HepG2 (cell line): ENCODE measurements around the gene OGFR. TPM values are rescaled to one million over a fixed set of nuclear protein-coding genes. Genes with fewer than 3 reads are reported as not detected.

Experiments
- IRX3 ChIP-seq: sonication (generic); formaldehyde crosslinking; IDR thresholded peaks from 2 replicates; pipeline ENCODE4 v1.8.1; 2023; ENCODE audit warnings: mild to moderate bottlenecking, low read depth, missing genetic modification reagents, borderline replicate concordance
- KLF12 ChIP-seq: sonication (generic); formaldehyde crosslinking; IDR thresholded peaks from 2 replicates; pipeline ENCODE4 v1.4.0; 2020; ENCODE audit warnings: missing genetic modification reagents, borderline replicate concordance
- KMT2A ChIP-seq: sonication (generic); formaldehyde crosslinking; IDR thresholded peaks from 2 replicates; pipeline ENCODE4 v1.4.0; 2020; ENCODE audit warnings: missing genetic modification reagents
- NFKB2 ChIP-seq: sonication (generic); formaldehyde crosslinking; IDR thresholded peaks from 2 replicates; pipeline ENCODE4 v1.4.0; 2020; ENCODE audit warnings: missing genetic modification reagents, borderline replicate concordance
- PTBP1 ChIP-seq: fragments of 200-400 bp; formaldehyde crosslinking; IDR thresholded peaks from 2 replicates; pipeline ENCODE4 v1.6.1; 2018; ENCODE audit warnings: low read length, low read depth; ENCODE audit not compliant: poor library complexity, severe bottlenecking
- RFXANK ChIP-seq: IDR thresholded peaks from 2 replicates; pipeline ENCODE4 v1.6.1; 2016
- SMAD9 ChIP-seq: sonication (generic); formaldehyde crosslinking; IDR thresholded peaks from 2 replicates; pipeline ENCODE4 v1.5.1; 2020; ENCODE audit warnings: mild to moderate bottlenecking, missing genetic modification reagents
- TFAP4 ChIP-seq: sonication (generic); IDR thresholded peaks from 2 replicates; pipeline ENCODE4 v1.6.1; 2016; ENCODE audit warnings: low read depth, borderline replicate concordance
- YEATS2 ChIP-seq: sonication (generic); formaldehyde crosslinking; IDR thresholded peaks from 2 replicates; pipeline ENCODE4 v1.4.0; 2020; ENCODE audit warnings: missing genetic modification reagents, borderline replicate concordance
- YEATS4 ChIP-seq: sonication (generic); formaldehyde crosslinking; IDR thresholded peaks from 2 replicates; pipeline ENCODE4 v1.4.0; 2020; ENCODE audit warnings: missing genetic modification reagents, borderline replicate concordance
- ZBTB21 ChIP-seq: sonication (generic); formaldehyde crosslinking; IDR thresholded peaks from 2 replicates; pipeline ENCODE4 v1.4.0; 2020; ENCODE audit warnings: missing genetic modification reagents
- ZC3H4 ChIP-seq: sonication (generic); formaldehyde crosslinking; IDR thresholded peaks from 2 replicates; pipeline ENCODE4 v1.4.0; 2020; ENCODE audit warnings: missing genetic modification reagents, borderline replicate concordance
- ZFP36 ChIP-seq: fragments of 150-350 bp; IDR thresholded peaks from 2 replicates; pipeline ENCODE4 v1.6.1; 2018; ENCODE audit warnings: borderline replicate concordance, low read length, low read depth; ENCODE audit not compliant: partially characterized antibody
- ZFP62 ChIP-seq: sonication (generic); formaldehyde crosslinking; IDR thresholded peaks from 2 replicates; pipeline ENCODE4 v1.4.0; 2020; ENCODE audit warnings: missing genetic modification reagents
- ZNF230 ChIP-seq: sonication (generic); formaldehyde crosslinking; IDR thresholded peaks from 2 replicates; pipeline ENCODE4 v1.4.0; 2020; ENCODE audit warnings: mild to moderate bottlenecking, missing genetic modification reagents
- ZNF234 ChIP-seq: sonication (generic); formaldehyde crosslinking; conservative IDR thresholded peaks from 2 replicates; pipeline ENCODE4 v1.5.1; 2020; ENCODE audit warnings: mild to moderate bottlenecking, missing genetic modification reagents
- ZNF510 ChIP-seq: sonication (generic); formaldehyde crosslinking; IDR thresholded peaks from 2 replicates; pipeline ENCODE4 v1.4.0; 2020; ENCODE audit warnings: low read depth, mild to moderate bottlenecking, missing genetic modification reagents
- polyA plus RNA-seq, 8 experiments: library from polyadenylated mRNA; depleted of rRNA in 3 of 8; stranded (reverse) in 7 of 8; unstranded in 1 of 8; fragments of >200 nt; fragmentation: Illumina TruSeq in 4 of 8; extraction: Trizol in 4 of 8; gene quantifications; 2 replicates each; pipeline versions ENCODE4 v1.2.1 to v1.2.3, GENCODE V29; 2011 to 2016; ENCODE audit warnings: low read depth in 4 of 8, missing spikeins in 1 of 8, mixed read lengths in 1 of 8; ENCODE audit not compliant: insufficient read depth in 1 of 8
- total RNA-seq, 5 experiments: library from RNA; depleted of rRNA; stranded (reverse); fragments of >200 nt; fragmentation: Illumina TruSeq; extraction: Trizol; gene quantifications; 2 replicates each; pipeline ENCODE4 v1.2.3, GENCODE V29; 2016; ENCODE audit warnings: low read depth in 1 of 5
- TF ChIP-seq, protein P1 (sequence below): IDR thresholded peaks from 2 replicates; pipeline ENCODE4 v1.6.1; 2016; ENCODE audit warnings: low read depth, missing genetic modification reagents, missing compliant biosample characterization
- TF ChIP-seq, protein P2 (sequence below): sonication (generic); formaldehyde crosslinking; IDR thresholded peaks from 2 replicates; pipeline ENCODE4 v1.4.0; 2020; ENCODE audit warnings: missing genetic modification reagents
- TF ChIP-seq, protein P3 (sequence below): sonication (generic); formaldehyde crosslinking; IDR thresholded peaks from 2 replicates; pipeline ENCODE4 v1.8.1; 2023; ENCODE audit warnings: mild to moderate bottlenecking, moderate library complexity, missing genetic modification reagents

OGFR gene
- total and polyA plus RNA-seq, 2 of the 13 experiments (the other 11 are each of a cell fraction or from before 2014, with no cell fraction given), result 47.7 to 81.8 TPM

GRCh38 chr20:62794007-62794724 is 10.5 kb upstream of the OGFR start (continued):
- TF ChIP-seq, protein P1, sequence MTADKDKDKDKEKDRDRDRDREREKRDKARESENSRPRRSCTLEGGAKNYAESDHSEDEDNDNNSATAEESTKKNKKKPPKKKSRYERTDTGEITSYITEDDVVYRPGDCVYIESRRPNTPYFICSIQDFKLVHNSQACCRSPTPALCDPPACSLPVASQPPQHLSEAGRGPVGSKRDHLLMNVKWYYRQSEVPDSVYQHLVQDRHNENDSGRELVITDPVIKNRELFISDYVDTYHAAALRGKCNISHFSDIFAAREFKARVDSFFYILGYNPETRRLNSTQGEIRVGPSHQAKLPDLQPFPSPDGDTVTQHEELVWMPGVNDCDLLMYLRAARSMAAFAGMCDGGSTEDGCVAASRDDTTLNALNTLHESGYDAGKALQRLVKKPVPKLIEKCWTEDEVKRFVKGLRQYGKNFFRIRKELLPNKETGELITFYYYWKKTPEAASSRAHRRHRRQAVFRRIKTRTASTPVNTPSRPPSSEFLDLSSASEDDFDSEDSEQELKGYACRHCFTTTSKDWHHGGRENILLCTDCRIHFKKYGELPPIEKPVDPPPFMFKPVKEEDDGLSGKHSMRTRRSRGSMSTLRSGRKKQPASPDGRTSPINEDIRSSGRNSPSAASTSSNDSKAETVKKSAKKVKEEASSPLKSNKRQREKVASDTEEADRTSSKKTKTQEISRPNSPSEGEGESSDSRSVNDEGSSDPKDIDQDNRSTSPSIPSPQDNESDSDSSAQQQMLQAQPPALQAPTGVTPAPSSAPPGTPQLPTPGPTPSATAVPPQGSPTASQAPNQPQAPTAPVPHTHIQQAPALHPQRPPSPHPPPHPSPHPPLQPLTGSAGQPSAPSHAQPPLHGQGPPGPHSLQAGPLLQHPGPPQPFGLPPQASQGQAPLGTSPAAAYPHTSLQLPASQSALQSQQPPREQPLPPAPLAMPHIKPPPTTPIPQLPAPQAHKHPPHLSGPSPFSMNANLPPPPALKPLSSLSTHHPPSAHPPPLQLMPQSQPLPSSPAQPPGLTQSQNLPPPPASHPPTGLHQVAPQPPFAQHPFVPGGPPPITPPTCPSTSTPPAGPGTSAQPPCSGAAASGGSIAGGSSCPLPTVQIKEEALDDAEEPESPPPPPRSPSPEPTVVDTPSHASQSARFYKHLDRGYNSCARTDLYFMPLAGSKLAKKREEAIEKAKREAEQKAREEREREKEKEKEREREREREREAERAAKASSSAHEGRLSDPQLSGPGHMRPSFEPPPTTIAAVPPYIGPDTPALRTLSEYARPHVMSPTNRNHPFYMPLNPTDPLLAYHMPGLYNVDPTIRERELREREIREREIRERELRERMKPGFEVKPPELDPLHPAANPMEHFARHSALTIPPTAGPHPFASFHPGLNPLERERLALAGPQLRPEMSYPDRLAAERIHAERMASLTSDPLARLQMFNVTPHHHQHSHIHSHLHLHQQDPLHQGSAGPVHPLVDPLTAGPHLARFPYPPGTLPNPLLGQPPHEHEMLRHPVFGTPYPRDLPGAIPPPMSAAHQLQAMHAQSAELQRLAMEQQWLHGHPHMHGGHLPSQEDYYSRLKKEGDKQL (CRISPR knock-in tag), result peak; percentile 6; the same call in 1 of the 2 replicates
- TF ChIP-seq ZC3H4 (CRISPR knock-in tag) (no peak; the same call in 1 of the 2 replicates), TFAP4 (peak; percentile 92), KMT2A (CRISPR knock-in tag) (no peak; the same call in 1 of the 2 replicates), YEATS4 (peak; percentile 9; the same call in 1 of the 2 replicates), ZBTB21 (CRISPR knock-in tag) (no peak; the same call in 1 of the 2 replicates), ZNF234 (CRISPR knock-in tag) (no peak), ZNF510 (CRISPR knock-in tag) (no peak; the same call in 1 of the 2 replicates), ZFP62 (CRISPR knock-in tag) (no peak), KLF12 (no peak), SMAD9 (CRISPR knock-in tag) (no peak), YEATS2 (CRISPR knock-in tag) (no peak; the same call in 1 of the 2 replicates), RFXANK (CRISPR knock-in tag) (no peak), PTBP1 (no peak), NFKB2 (peak; percentile 22; the same call in 1 of the 2 replicates), ZFP36 (no peak), ZNF230 (CRISPR knock-in tag) (0 out of 2 replicates have a peak, but pooled peaks have one; percentile 41), IRX3 (no peak; the same call in 1 of the 2 replicates)
- TF ChIP-seq, protein P2, sequence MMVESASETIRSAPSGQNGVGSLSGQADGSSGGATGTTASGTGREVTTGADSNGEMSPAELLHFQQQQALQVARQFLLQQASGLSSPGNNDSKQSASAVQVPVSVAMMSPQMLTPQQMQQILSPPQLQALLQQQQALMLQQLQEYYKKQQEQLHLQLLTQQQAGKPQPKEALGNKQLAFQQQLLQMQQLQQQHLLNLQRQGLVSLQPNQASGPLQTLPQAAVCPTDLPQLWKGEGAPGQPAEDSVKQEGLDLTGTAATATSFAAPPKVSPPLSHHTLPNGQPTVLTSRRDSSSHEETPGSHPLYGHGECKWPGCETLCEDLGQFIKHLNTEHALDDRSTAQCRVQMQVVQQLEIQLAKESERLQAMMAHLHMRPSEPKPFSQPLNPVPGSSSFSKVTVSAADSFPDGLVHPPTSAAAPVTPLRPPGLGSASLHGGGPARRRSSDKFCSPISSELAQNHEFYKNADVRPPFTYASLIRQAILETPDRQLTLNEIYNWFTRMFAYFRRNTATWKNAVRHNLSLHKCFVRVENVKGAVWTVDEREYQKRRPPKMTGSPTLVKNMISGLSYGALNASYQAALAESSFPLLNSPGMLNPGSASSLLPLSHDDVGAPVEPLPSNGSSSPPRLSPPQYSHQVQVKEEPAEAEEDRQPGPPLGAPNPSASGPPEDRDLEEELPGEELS (CRISPR knock-in tag), result no peak; the same call in 1 of the 2 replicates
- TF ChIP-seq, protein P3, sequence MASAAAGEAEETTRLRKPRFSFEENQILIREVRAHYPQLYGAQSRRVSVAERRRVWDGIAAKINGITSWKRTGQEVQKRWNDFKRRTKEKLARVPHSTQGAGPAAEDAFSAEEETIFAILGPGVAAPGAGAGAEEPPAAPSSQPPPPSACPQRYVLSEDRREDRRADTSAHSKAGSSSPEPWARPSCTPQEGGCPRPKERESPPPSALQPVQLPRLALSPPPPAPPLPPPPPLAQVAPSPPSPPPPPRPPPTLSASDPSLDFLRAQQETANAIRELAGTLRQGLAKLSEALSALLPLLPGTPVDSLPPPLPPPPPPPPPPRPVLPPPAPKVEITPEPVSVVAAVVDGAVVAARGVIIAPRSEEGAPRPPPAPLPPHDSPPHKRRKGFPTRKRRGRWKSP (CRISPR knock-in tag), result peak; percentile 89
